ENCODE results near the gene C9orf43. TPM values are rescaled to one million over a fixed set of nuclear protein-coding genes. Genes with fewer than 3 reads are reported as not detected.

C9orf43 gene
- total and polyA plus RNA-seq, 2 experiments from 2014 or later: 0.63 to 1.1 TPM

GRCh38 chr9:113475992-113476391, 65.4 kb downstream of the C9orf43 start (continued):
- no peak for TF ChIP-seq EZH2 (IDR thresholded peaks at IDR 0.05; ENCODE audit: low read depth, unreplicated experiment)

- H3K27ac ChIP-seq (ENCODE audit: low read depth): no peak overlapping the region
- no peaks in the 10 kb centered on the region for H3K27me3 ChIP-seq (ENCODE audit: insufficient read depth)
- H2AFZ ChIP-seq: no peak overlapping the region
- no peak overlapping the region for H3K4me3 ChIP-seq
- Mint-ChIP-seq H3K4me1 (peaks cover 16% of the 10 kb centered on the region), H3K27me3 (ENCODE audit: insufficient read depth, low read depth, poor library complexity) (peaks cover 1% of the 10 kb centered on the region), H3K4me3 (no peak overlapping the region), H3K27ac (no peak overlapping the region), H3K9me3 (0 out of 3 replicates have a peak, but pooled peaks cover 3% of the 10 kb centered on the region), H3K36me3 (ENCODE audit: low read depth) (peaks cover 5% of the 10 kb centered on the region; the same call in 1 of the 3 replicates)
- no peak for TF ChIP-seq ZNF114 (CRISPR knock-in tag; IDR thresholded peaks at IDR 0.05)
- TF ChIP-seq ZNF462 (CRISPR knock-in tag; IDR thresholded peaks at IDR 0.05): no peak
- no peak for TF ChIP-seq POLR2AphosphoS5 (IDR thresholded peaks at IDR 0.05; ENCODE audit: low read depth)
- TF ChIP-seq NANOG (IDR thresholded peaks at IDR 0.05; ENCODE audit: borderline replicate concordance): no peak
- H3K9me2 ChIP-seq (ENCODE audit: insufficient read depth): no peaks in the 10 kb centered on the region
- no peak for ATAC-seq
- H3K79me2 ChIP-seq (replicated peaks; ENCODE audit: insufficient read depth): no peaks in the 10 kb centered on the region
- no peaks in the 10 kb centered on the region for H4K20me1 ChIP-seq (replicated peaks; ENCODE audit: insufficient read depth)
- no peak for DNase-seq (ENCODE audit: low spot score)
- H3K36me3 ChIP-seq (ENCODE audit: insufficient read depth): no peaks in the 10 kb centered on the region
- H3K4me2 ChIP-seq: no peak overlapping the region
- H3K4me1 ChIP-seq (ENCODE audit: insufficient read depth): peaks cover 4% of the 10 kb centered on the region
- H3F3A ChIP-seq (replicated peaks; ENCODE audit: low read depth): no peaks in the 10 kb centered on the region
Measured at GRCh38 chr9:113476511-113476916, 66.0 kb downstream of the C9orf43 start.
